HepG2 (cell line): ENCODE measurements around the gene ALKBH4. TPM values are rescaled to one million over a fixed set of nuclear protein-coding genes. Genes with fewer than 3 reads are reported as not detected.

Experiments used
- ATAC-seq: fragments of 200-7000 bp; cut with Tn5 transposase; 3 replicates; pipeline ENCODE4 v1.9.1; 2020; ENCODE audit warnings: mild to moderate bottlenecking, moderate library complexity
- BruUV-seq: library from RNA; stranded (reverse); fragments of 400-500 nt; replicated peaks from 2 replicates; lab custom pipeline; 2021; lab: Mats Ljungman, UMichigan
- CTCF ChIA-PET: fragments of 300-600 bp; formaldehyde crosslinking; extraction: SDS; loops from one replicate; lab custom pipeline; 2021; ENCODE audit warnings: low total read pairs, inconsistent platforms, low intra/inter-chr PET ratio; lab: Yijun Ruan, JAX
- POLR2A ChIA-PET: fragments of 350-600 bp; sonication (Branson Sonifier 250); formaldehyde crosslinking; loops from one replicate; lab custom pipeline; 2020; ENCODE audit warnings: antibody characterized with exemption, inconsistent platforms; lab: Yijun Ruan, JAX
- DNase-seq: peaks from one replicate; pipeline ENCODE4 v3.0.0-alpha.2; 2015; ENCODE audit warnings: low spot score
- FAIRE-seq: peaks from 3 replicates; lab custom pipeline; 2011; peaks lifted over from hg19 to GRCh38; lab: Jason Lieb, UNC
- H2AFZ ChIP-seq: one replicate; pipeline ENCODE4 v1.6.1; 2011; ENCODE audit warnings: low read length, inconsistent platforms
- H3K27ac ChIP-seq: fragments of 300-600 bp; 3 replicates; pipeline ENCODE4 v1.8.0; 2011; ENCODE audit warnings: mixed run types, mild to moderate bottlenecking, mixed read lengths, low read length, inconsistent platforms; ENCODE audit not compliant: insufficient read depth; ENCODE audit errors: extremely low read length
- H3K27me3 ChIP-seq, 2 experiments: fragments of 200-600 bp in 1 of 2; 2 replicates in 1 of 2; 3 replicates in 1 of 2; pipeline versions ENCODE4 v1.6.0 to v1.8.0; 2011; ENCODE audit warnings: low read length in 2 of 2, mild to moderate bottlenecking in 2 of 2, moderate library complexity in 2 of 2, inconsistent platforms in 1 of 2; ENCODE audit not compliant: insufficient read depth in 2 of 2, control insufficient read depth in 1 of 2
- H3K36me3 ChIP-seq, 2 experiments: fragments of 200-600 bp in 1 of 2; replicated peaks in 1 of 2; 2 replicates in 1 of 2; 3 replicates in 1 of 2; pipeline versions ENCODE4 v1.5.1 to v1.8.0; 2011; ENCODE audit warnings: low read length in 2 of 2, inconsistent platforms in 1 of 2; ENCODE audit not compliant: insufficient read depth in 2 of 2, control insufficient read depth in 1 of 2
- H3K4me1 ChIP-seq: 2 replicates; pipeline ENCODE4 v1.5.1; 2012; ENCODE audit warnings: low read length, inconsistent platforms; ENCODE audit not compliant: insufficient read depth
- H3K4me2 ChIP-seq: 2 replicates; pipeline ENCODE4 v1.6.0; 2011; ENCODE audit warnings: low read depth, low read length, inconsistent platforms
- H3K4me3 ChIP-seq, 3 experiments: fragments of 200-600 bp in 1 of 3; sonication (generic), shearing (Covaris generic) in 1 of 3; replicated peaks in 1 of 3; 2 replicates each; pipeline ENCODE4 v1.5.1; 2011 to 2016; ENCODE audit warnings: low read length in 3 of 3, inconsistent platforms in 2 of 3, low read depth in 2 of 3, mild to moderate bottlenecking in 2 of 3, control low read depth in 1 of 3, mixed read lengths in 1 of 3; ENCODE audit not compliant: insufficient read depth in 1 of 3
- H3K79me2 ChIP-seq: one replicate; pipeline ENCODE4 v1.6.1; 2011; ENCODE audit warnings: low read length, inconsistent platforms; ENCODE audit not compliant: insufficient read depth
- H3K9ac ChIP-seq: 2 replicates; pipeline ENCODE4 v1.6.0; 2011; ENCODE audit warnings: mild to moderate bottlenecking, low read depth, low read length, inconsistent platforms; ENCODE audit not compliant: insufficient read depth
- H3K9me3 ChIP-seq: 2 replicates; pipeline ENCODE4 v1.5.1; 2012; ENCODE audit warnings: mild to moderate bottlenecking, low read length
- H4K20me1 ChIP-seq: 2 replicates; pipeline ENCODE4 v1.6.0; 2011; ENCODE audit warnings: inconsistent platforms, mild to moderate bottlenecking, low read length, moderate library complexity; ENCODE audit not compliant: insufficient read depth
- AGO2 ChIP-seq: fragments of 200-400 bp; formaldehyde crosslinking; optimal IDR thresholded peaks from 2 replicates; pipeline ENCODE3; 2017; ENCODE audit warnings: mild to moderate bottlenecking, low read depth, low read length, moderate library complexity
- PHB2 ChIP-seq: fragments of 450-650 bp; IDR thresholded peaks from 2 replicates; pipeline ENCODE4 v1.6.1; 2018; ENCODE audit not compliant: partially characterized antibody
- RBM22 ChIP-seq: fragments of 200-400 bp; formaldehyde crosslinking; optimal IDR thresholded peaks from 2 replicates; pipeline ENCODE3; 2017; ENCODE audit warnings: mild to moderate bottlenecking, low read length, moderate library complexity
- SP140L ChIP-seq: sonication (generic); formaldehyde crosslinking; IDR thresholded peaks from 2 replicates; pipeline ENCODE4 v1.4.0; 2020; ENCODE audit warnings: missing genetic modification reagents, borderline replicate concordance
- ZFX ChIP-seq: sonication (generic); formaldehyde crosslinking; IDR thresholded peaks from 2 replicates; pipeline ENCODE4 v1.4.0; 2020; ENCODE audit warnings: mild to moderate bottlenecking, low read depth, missing genetic modification reagents, moderate library complexity
- ZNF672 ChIP-seq: sonication (generic); formaldehyde crosslinking; IDR thresholded peaks from 2 replicates; pipeline ENCODE4 v1.8.1; 2022; ENCODE audit warnings: missing genetic modification reagents
- WGBS: methylation state at CpG from one replicate; pipeline ENCODE4 v1.1.6; 2017; ENCODE audit warnings: low lambda C conversion rate; 5-methylcytosine and 5-hydroxymethylcytosine counted together
- in situ Hi-C: cut with HindIII; loops from 2 replicates; pipeline ENCODE4 v1.10.0; 2017; ENCODE audit warnings: low pct_unique_long_range_greater_than_20kb; ENCODE audit not compliant: extremely low pct_ligation_motif_present
- intact Hi-C: fragments of 100-400 bp; cut with micrococcal nuclease; formaldehyde crosslinking; loops from one replicate; pipeline ENCODE4 v1.10.0; 2022; ENCODE audit not compliant: unreplicated experiment
- polyA plus RNA-seq, 8 experiments: library from polyadenylated mRNA; depleted of rRNA in 3 of 8; stranded (reverse) in 7 of 8; unstranded in 1 of 8; fragments of >200 nt; fragmentation: Illumina TruSeq in 4 of 8; extraction: Trizol in 4 of 8; gene quantifications; 2 replicates each; pipeline versions ENCODE4 v1.2.1 to v1.2.3, GENCODE V29; 2011 to 2016; ENCODE audit warnings: low read depth in 4 of 8, missing spikeins in 1 of 8, mixed read lengths in 1 of 8; ENCODE audit not compliant: insufficient read depth in 1 of 8
- total RNA-seq, 5 experiments: library from RNA; depleted of rRNA; stranded (reverse); fragments of >200 nt; fragmentation: Illumina TruSeq; extraction: Trizol; gene quantifications; 2 replicates each; pipeline ENCODE4 v1.2.3, GENCODE V29; 2016; ENCODE audit warnings: low read depth in 1 of 5

The ALKBH4 gene
- total and polyA plus RNA-seq, 2 of the 13 experiments (the other 11 are each of a cell fraction or from before 2014, with no cell fraction given): 2.6 to 8.8 TPM

DNA sequence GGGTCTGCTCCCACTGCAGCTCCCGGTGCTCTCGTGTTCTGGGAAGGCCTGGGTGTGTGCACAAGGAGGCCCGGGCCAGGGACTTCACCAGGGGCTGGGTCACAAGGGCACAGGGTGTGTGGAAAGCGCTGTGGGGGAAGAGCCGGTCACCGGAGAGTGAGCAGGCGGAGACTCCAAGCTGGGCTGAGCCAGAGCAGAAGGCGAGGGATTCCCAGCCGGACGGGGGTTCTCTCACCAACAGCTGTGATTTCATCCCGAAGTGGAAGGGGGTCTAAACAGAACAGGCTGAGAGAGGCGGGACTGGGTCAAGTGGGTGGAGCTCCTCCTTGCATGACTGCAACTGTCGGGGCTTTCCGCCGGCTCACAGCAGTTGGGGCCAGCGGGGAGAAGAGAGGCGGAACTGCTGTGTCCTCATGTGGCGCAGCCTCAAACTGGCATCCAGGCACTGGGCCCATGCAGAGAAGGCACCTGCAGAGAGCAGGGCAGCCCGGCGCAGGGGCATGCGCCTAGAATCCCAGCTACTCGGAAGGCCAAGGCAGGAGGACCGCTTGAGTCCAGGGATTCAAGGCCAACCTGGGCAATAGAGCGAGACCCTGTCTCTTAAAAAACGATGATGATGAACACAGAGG, 38.9 kb downstream of the ALKBH4 start:
- Histone ChIP-seq H3K36me3 (peaks cover 22 to 52% of the 10 kb centered on the region in 2 experiments; a peak in 4 of 5 replicates), H3K27ac (no peak overlapping the region)
- DNase-seq: no peak

DNA sequence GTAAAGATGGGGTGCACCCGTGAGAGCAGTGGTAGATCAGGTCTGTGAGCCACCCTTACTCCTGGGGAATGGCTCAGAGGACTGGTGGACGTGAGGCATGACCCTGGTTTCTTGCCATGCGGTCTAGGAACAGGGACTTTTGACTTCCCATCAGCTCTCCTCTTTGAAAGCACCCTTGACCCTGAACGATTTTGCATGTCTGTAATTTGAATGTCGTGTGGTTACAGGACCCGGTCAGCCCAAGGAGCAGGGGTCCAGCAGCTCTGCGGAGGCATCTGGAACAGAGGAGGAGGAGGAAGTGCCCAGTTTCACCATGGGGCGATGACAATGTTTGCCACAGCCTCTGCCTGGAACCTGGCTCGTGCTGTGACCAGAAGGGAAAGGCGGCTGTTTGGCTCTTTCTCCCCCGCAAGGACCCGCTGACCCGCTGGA, 39.9 kb downstream of the ALKBH4 start:
- intact Hi-C loops (no loop called here), in situ Hi-C loops (no loop called here)
- H3K9ac ChIP-seq: no peak overlapping the region
- H3K27me3 ChIP-seq: no peaks in the 10 kb centered on the region
- H3K36me3 ChIP-seq: peaks cover 24 to 61% of the 10 kb centered on the region in 2 experiments
- BruUV-seq: no TSS peak
- no peaks in the 10 kb centered on the region for H3K9me3 ChIP-seq
- FAIRE-seq (no peak), ATAC-seq (no peak), DNase-seq (no peak)
- no peak overlapping the region for H3K4me3 ChIP-seq
- 89% methylated on average over 8 of the region's 13 CpGs for WGBS
- H3K4me1 ChIP-seq: no peaks in the 10 kb centered on the region
- POLR2A ChIA-PET: no interaction called here
- H3K4me2 ChIP-seq: no peak overlapping the region
- no peak overlapping the region for H2AFZ ChIP-seq
- no peak overlapping the region for H3K27ac ChIP-seq
- no peaks in the 10 kb centered on the region for H3K79me2 ChIP-seq
- TF ChIP-seq RBM22: peak; percentile 37
- no peak for TF ChIP-seq ZNF672
- no peak for TF ChIP-seq PHB2
- TF ChIP-seq SP140L (CRISPR knock-in tag): no peak
- TF ChIP-seq, all 625 proteins: peak for 1
- CTCF ChIA-PET: no interaction called here
- H4K20me1 ChIP-seq: no peaks in the 10 kb centered on the region

More for the DNA sequence above, 38.9 kb downstream of the ALKBH4 start:
- Histone ChIP-seq H3K79me2 (no peaks in the 10 kb centered on the region), H3K4me3 (no peak overlapping the region), H3K9me3 (no peaks in the 10 kb centered on the region), H3K9ac (no peak overlapping the region), H2AFZ (no peak overlapping the region), H3K27me3 (no peaks in the 10 kb centered on the region), H3K4me1 (no peaks in the 10 kb centered on the region), H4K20me1 (no peaks in the 10 kb centered on the region), H3K4me2 (no peak overlapping the region)
- ChIA-PET POLR2A (no interaction called here), CTCF (no interaction called here)
- TSS peak; percentile 51 for BruUV-seq
- intact Hi-C loops: no loop called here
- FAIRE-seq (no peak), ATAC-seq (no peak)
- no peak for TF ChIP-seq ZFX (CRISPR knock-in tag)
- TF ChIP-seq AGO2: peak; percentile 57
- in situ Hi-C loops: no loop called here
- 95% methylated on average over 14 of the region's 25 CpGs for WGBS
